ENCODE data around the gene KDM4C. TPM values are rescaled to one million over a fixed set of nuclear protein-coding genes. Genes with fewer than 3 reads are reported as not detected.
"Not testable (repeated sequence)": the region's sequence is repeated elsewhere in the genome, so short reads cannot be mapped to it uniquely, and the experiment has no call there.

Gene KDM4C
- total and polyA plus RNA-seq, 2 donors (not counting 1 experiment from before 2014, with no cell fraction given): 13.0 to 39.0 TPM

GRCh38 chr9:6739218-6739617 is 18.6 kb upstream of the KDM4C start:
- Histone ChIP-seq H3K9ac (ENCODE audit: insufficient read depth, low read length) (no peak overlapping the region), H3K4me3 (replicated peaks in 1 of 4; ENCODE audit: control extremely low read depth in 1 of 4, insufficient read depth in 1 of 4, low read depth in 3 of 4, low read length in 4 of 4) (no peak overlapping the region), H3K4me2 (ENCODE audit: extremely low read depth, insufficient read depth, low read length) (no peak overlapping the region), H3K9me3 (ENCODE audit: control insufficient read depth, insufficient read depth, low read depth, low read length) (no peaks in the 10 kb centered on the region), H3K36me3 (ENCODE audit: control insufficient read depth, insufficient read depth, low read length) (no peaks in the 10 kb centered on the region), H3K27ac (ENCODE audit: insufficient read depth, low read length) (no peak overlapping the region), H3K27me3 (ENCODE audit: control insufficient read depth, insufficient read depth, low read length) (no peaks in the 10 kb centered on the region), H2AFZ (ENCODE audit: low read length) (no peak overlapping the region), H4K20me1 (ENCODE audit: control insufficient read depth, extremely low read depth, insufficient read depth, low read length) (no peaks in the 10 kb centered on the region), H3K79me2 (ENCODE audit: control insufficient read depth, insufficient read depth, low read length) (no peaks in the 10 kb centered on the region), H3K4me1 (ENCODE audit: control insufficient read depth, extremely low read depth, insufficient read depth, low read length) (no peaks in the 10 kb centered on the region)
- peak; percentile 11 to 32 for DNase-seq (ENCODE audit: low read depth in 2 of 2)
- no peak for TF ChIP-seq EZH2 (IDR thresholded peaks at IDR 0.05; ENCODE audit: low read length, missing control alignments)
- TF ChIP-seq CTCF (conservative IDR thresholded peaks at IDR 0.05 in 1 of 2, IDR thresholded peaks at IDR 0.05 in 1 of 2; ENCODE audit: low read depth in 1 of 2, low read length in 2 of 2): peak in 1 of 2 donors; percentile 41

GRCh38 chr9:6748861-6749260 is 8.9 kb upstream of the KDM4C start:
- not testable (repeated sequence) for H3K27ac ChIP-seq (ENCODE audit: insufficient read depth, low read length); H3K27me3 ChIP-seq (ENCODE audit: control insufficient read depth, insufficient read depth, low read length); H3K4me2 ChIP-seq (ENCODE audit: extremely low read depth, insufficient read depth, low read length); DNase-seq (ENCODE audit: low read depth in 2 of 2); H3K79me2 ChIP-seq (ENCODE audit: control insufficient read depth, insufficient read depth, low read length); H3K4me3 ChIP-seq (replicated peaks in 1 of 4; ENCODE audit: control extremely low read depth in 1 of 4, insufficient read depth in 1 of 4, low read depth in 3 of 4, low read length in 4 of 4); H3K4me1 ChIP-seq (ENCODE audit: control insufficient read depth, extremely low read depth, insufficient read depth, low read length); H4K20me1 ChIP-seq (ENCODE audit: control insufficient read depth, extremely low read depth, insufficient read depth, low read length); H3K9me3 ChIP-seq (ENCODE audit: control insufficient read depth, insufficient read depth, low read depth, low read length); H2AFZ ChIP-seq (ENCODE audit: low read length); H3K9ac ChIP-seq (ENCODE audit: insufficient read depth, low read length); H3K36me3 ChIP-seq (ENCODE audit: control insufficient read depth, insufficient read depth, low read length)

- H3K79me2 ChIP-seq (ENCODE audit: control insufficient read depth, insufficient read depth, low read length); H3K27me3 ChIP-seq (ENCODE audit: control insufficient read depth, insufficient read depth, low read length); H3K4me2 ChIP-seq (ENCODE audit: extremely low read depth, insufficient read depth, low read length); H3K27ac ChIP-seq (ENCODE audit: insufficient read depth, low read length); H3K9ac ChIP-seq (ENCODE audit: insufficient read depth, low read length); H3K4me3 ChIP-seq (replicated peaks in 1 of 4; ENCODE audit: control extremely low read depth in 1 of 4, insufficient read depth in 1 of 4, low read depth in 3 of 4, low read length in 4 of 4); H3K4me1 ChIP-seq (ENCODE audit: control insufficient read depth, extremely low read depth, insufficient read depth, low read length); H2AFZ ChIP-seq (ENCODE audit: low read length); DNase-seq (ENCODE audit: low read depth in 2 of 2); H3K36me3 ChIP-seq (ENCODE audit: control insufficient read depth, insufficient read depth, low read length); H3K9me3 ChIP-seq (ENCODE audit: control insufficient read depth, insufficient read depth, low read depth, low read length); H4K20me1 ChIP-seq (ENCODE audit: control insufficient read depth, extremely low read depth, insufficient read depth, low read length): not testable (repeated sequence)
These were observed 2.9 kb upstream of the KDM4C start for GRCh38 chr9:6754861-6755260.

GRCh38 chr9:6757132-6757455 is 679 bp upstream of the KDM4C start:
- Histone ChIP-seq H3K9ac (ENCODE audit: insufficient read depth, low read length) (peak overlapping the region; percentile 85), H3K27me3 (ENCODE audit: control insufficient read depth, insufficient read depth, low read length) (no peaks in the 10 kb centered on the region), H4K20me1 (ENCODE audit: control insufficient read depth, extremely low read depth, insufficient read depth, low read length) (no peaks in the 10 kb centered on the region), H3K27ac (ENCODE audit: insufficient read depth, low read length) (peak overlapping the region; percentile 99), H3K4me2 (ENCODE audit: extremely low read depth, insufficient read depth, low read length) (peak overlapping the region; percentile 89), H3K79me2 (ENCODE audit: control insufficient read depth, insufficient read depth, low read length) (peaks cover 22% of the 10 kb centered on the region), H3K4me3 (replicated peaks in 1 of 4; ENCODE audit: control extremely low read depth in 1 of 4, insufficient read depth in 1 of 4, low read depth in 3 of 4, low read length in 4 of 4) (peak overlapping the region; percentile 74 to 96 (median 84)), H2AFZ (ENCODE audit: low read length) (peak overlapping the region; percentile 76), H3K36me3 (ENCODE audit: control insufficient read depth, insufficient read depth, low read length) (no peaks in the 10 kb centered on the region), H3K4me1 (ENCODE audit: control insufficient read depth, extremely low read depth, insufficient read depth, low read length) (peaks cover 4% of the 10 kb centered on the region), H3K9me3 (ENCODE audit: control insufficient read depth, insufficient read depth, low read depth, low read length) (no peaks in the 10 kb centered on the region)
- peak in 1 of 2 donors; percentile 80 for DNase-seq (ENCODE audit: low read depth in 2 of 2)
- TF ChIP-seq CTCF (conservative IDR thresholded peaks at IDR 0.05 in 1 of 2, IDR thresholded peaks at IDR 0.05 in 1 of 2; ENCODE audit: low read depth in 1 of 2, low read length in 2 of 2): no peak
